Hepatocyte (in vitro differentiated cells): Measurements from ENCODE around the gene DDTL. TPM values are rescaled to one million over a fixed set of nuclear protein-coding genes. Genes with fewer than 3 reads are reported as not detected.

Experiments
- DNase-seq: peaks from one replicate; pipeline ENCODE4 v3.0.0-alpha.2; 2016; ENCODE audit warnings: low spot score
- H2AFZ ChIP-seq: fragments of 200-600 bp; sonication (generic); 2 replicates; pipeline ENCODE4 v1.6.0; 2016; ENCODE audit warnings: antibody characterized with exemption, mild to moderate bottlenecking
- H3K27ac ChIP-seq: fragments of 200-600 bp; sonication (generic); 2 replicates; pipeline ENCODE4 v1.5.1; 2016; ENCODE audit warnings: mild to moderate bottlenecking
- H3K27me3 ChIP-seq: fragments of 200-600 bp; sonication (generic); 2 replicates; pipeline ENCODE4 v1.6.1; 2016
- H3K36me3 ChIP-seq: fragments of 200-600 bp; sonication (generic); replicated peaks from 2 replicates; pipeline ENCODE4 v1.5.1; 2016; ENCODE audit warnings: low read depth; ENCODE audit not compliant: insufficient read depth
- H3K4me1 ChIP-seq: fragments of 200-600 bp; sonication (generic); 2 replicates; pipeline ENCODE4 v1.5.1; 2016; ENCODE audit warnings: mild to moderate bottlenecking, moderate library complexity; ENCODE audit not compliant: insufficient read depth
- H3K4me2 ChIP-seq: fragments of 200-600 bp; sonication (generic); 2 replicates; pipeline ENCODE4 v1.6.0; 2016
- H3K4me3 ChIP-seq: fragments of 200-600 bp; sonication (generic); 2 replicates; pipeline ENCODE4 v1.5.1; 2016; ENCODE audit warnings: mild to moderate bottlenecking
- H3K79me2 ChIP-seq: fragments of 200-600 bp; sonication (generic); 2 replicates; pipeline ENCODE4 v1.6.0; 2017; ENCODE audit warnings: mild to moderate bottlenecking
- H3K9me2 ChIP-seq: fragments of 200-600 bp; sonication (generic); replicated peaks from 2 replicates; pipeline ENCODE4 v1.6.0; 2017; ENCODE audit warnings: mild to moderate bottlenecking; ENCODE audit not compliant: insufficient read depth
- H3K9me3 ChIP-seq: fragments of 200-600 bp; sonication (generic); 2 replicates; pipeline ENCODE4 v1.5.1; 2016; ENCODE audit warnings: low read depth, mild to moderate bottlenecking
- H4K20me1 ChIP-seq: fragments of 200-600 bp; sonication (generic); 2 replicates; pipeline ENCODE4 v1.6.0; 2016; ENCODE audit warnings: mild to moderate bottlenecking; ENCODE audit not compliant: insufficient read depth, poor library complexity, severe bottlenecking
- CTCF ChIP-seq: fragments of 200-600 bp; sonication (generic); IDR thresholded peaks from 2 replicates; pipeline ENCODE4 v1.5.1; 2016; ENCODE audit warnings: antibody characterized with exemption, mild to moderate bottlenecking; ENCODE audit not compliant: poor library complexity
- EZH2 ChIP-seq: fragments of 200-600 bp; sonication (generic); IDR thresholded peaks from 2 replicates; pipeline ENCODE4 v1.6.1; 2016; ENCODE audit warnings: antibody characterized with exemption, mild to moderate bottlenecking, borderline replicate concordance
- EZH2phosphoT487 ChIP-seq: fragments of 200-600 bp; sonication (generic); IDR thresholded peaks from one replicate; pipeline ENCODE4 v1.6.1; 2018; ENCODE audit warnings: antibody characterized with exemption, mild to moderate bottlenecking, low read depth, moderate library complexity; ENCODE audit not compliant: unreplicated experiment, severe bottlenecking
- WGBS: methylation state at CpG from one replicate; pipeline ENCODE4 v1.1.6; 2016; ENCODE audit warnings: low lambda C conversion rate; ENCODE audit errors: missing lambda C conversion rate; 5-methylcytosine and 5-hydroxymethylcytosine counted together
- polyA plus RNA-seq: library from polyadenylated mRNA; unstranded; fragments of >200 nt; fragmentation: Nextera tagmentation; extraction: Ambion mirVana; gene quantifications from 2 replicates; pipeline ENCODE4 v1.2.1, GENCODE V29; 2016
- total RNA-seq: library from RNA; depleted of rRNA; stranded (reverse); fragments of >200 nt; gene quantifications from 2 replicates; pipeline ENCODE4 v1.2.3, GENCODE V29; 2014

DDTL gene
- total and polyA plus RNA-seq, 2 experiments from 2014 or later, result 4.7 TPM; not detected in 1

DNA sequence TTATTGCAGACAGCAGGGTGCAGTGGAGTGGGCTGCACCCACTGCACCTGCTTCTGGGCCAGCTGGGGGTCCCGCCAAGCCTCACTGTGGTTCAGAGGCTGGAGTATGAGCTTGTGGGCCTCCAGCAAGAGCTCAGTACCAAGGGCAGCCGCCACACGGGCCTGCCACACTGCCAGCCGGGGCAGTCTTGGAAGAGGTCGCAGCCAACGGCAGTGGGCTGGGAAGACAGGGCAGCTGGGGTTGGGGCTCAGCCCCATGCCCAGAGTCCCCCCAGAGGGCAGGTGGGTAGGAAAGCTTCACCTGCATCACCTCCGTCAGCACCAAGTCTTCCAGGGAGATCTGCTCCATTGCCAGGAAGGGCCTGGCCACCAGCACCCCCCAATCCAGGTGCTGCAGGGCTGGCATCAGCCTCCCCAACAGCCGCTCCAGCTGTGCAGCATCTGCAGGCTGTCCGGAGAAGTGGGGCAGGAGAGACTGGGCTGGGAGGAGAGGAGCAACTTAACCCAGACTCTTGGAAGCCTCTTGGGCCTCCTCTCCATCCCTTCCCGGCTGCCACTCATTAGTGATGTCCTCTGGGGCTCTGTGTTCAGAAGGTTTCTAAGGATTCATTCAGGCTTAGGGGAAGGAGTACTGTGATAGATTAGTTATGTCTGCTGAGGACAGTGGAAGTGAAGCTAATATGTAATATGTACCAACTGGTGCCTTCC lies 39.7 kb downstream of the DDTL start:
- Histone ChIP-seq H2AFZ (no peak overlapping the region), H3K9me3 (no peaks in the 10 kb centered on the region), H3K36me3 (no peaks in the 10 kb centered on the region), H3K27me3 (no peaks in the 10 kb centered on the region), H3K9me2 (no peaks in the 10 kb centered on the region), H3K4me3 (no peak overlapping the region), H3K79me2 (no peaks in the 10 kb centered on the region), H4K20me1 (no peaks in the 10 kb centered on the region), H3K4me2 (no peak overlapping the region), H3K4me1 (no peaks in the 10 kb centered on the region), H3K27ac (no peak overlapping the region)
- no peak for DNase-seq
- TF ChIP-seq CTCF (no peak), EZH2 (no peak), EZH2phosphoT487 (no peak)
- 83% methylated on average over 10 of the region's 10 CpGs for WGBS

- no peak for DNase-seq
- H3K4me1 ChIP-seq, result no peaks in the 10 kb centered on the region
- no peaks in the 10 kb centered on the region for H4K20me1 ChIP-seq
- H3K9me2 ChIP-seq, result no peaks in the 10 kb centered on the region
- H3K27me3 ChIP-seq, result no peaks in the 10 kb centered on the region
- TF ChIP-seq EZH2phosphoT487 (no peak), EZH2 (no peak), CTCF (no peak)
- H3K9me3 ChIP-seq, result no peaks in the 10 kb centered on the region
- no peak overlapping the region for H3K4me2 ChIP-seq
- no peak overlapping the region for H2AFZ ChIP-seq
- H3K36me3 ChIP-seq, result no peaks in the 10 kb centered on the region
- 91% methylated on average over 6 of the region's 6 CpGs for WGBS
- no peak overlapping the region for H3K4me3 ChIP-seq
- no peak overlapping the region for H3K27ac ChIP-seq
- peaks cover 5% of the 10 kb centered on the region for H3K79me2 ChIP-seq
Observed at GRCh38 chr22:24006914-24007214, 40.2 kb downstream of the DDTL start.

- Histone ChIP-seq H3K9me3 (no peaks in the 10 kb centered on the region), H3K36me3 (no peaks in the 10 kb centered on the region), H3K4me2 (no peak overlapping the region), H3K79me2 (peaks cover 10% of the 10 kb centered on the region), H3K9me2 (no peaks in the 10 kb centered on the region), H4K20me1 (no peaks in the 10 kb centered on the region), H2AFZ (no peak overlapping the region), H3K27me3 (no peaks in the 10 kb centered on the region), H3K4me3 (no peak overlapping the region), H3K4me1 (peaks cover 5% of the 10 kb centered on the region), H3K27ac (no peak overlapping the region)
- WGBS, result 86% methylated on average over 8 of the region's 8 CpGs
- TF ChIP-seq EZH2phosphoT487, result no peak
- TF ChIP-seq CTCF, result no peak
- no peak for TF ChIP-seq EZH2
- DNase-seq, result no peak
Observed at GRCh38 chr22:24007253-24008021, 40.7 kb downstream of the DDTL start.
